GM18502 (cell line): ENCODE measurements around the gene XPNPEP2.

Source experiments
- ATAC-seq: cut with Tn5 transposase; IDR thresholded peaks from one replicate; pipeline ENCODE4 v1.9.1; 2021; ENCODE audit warnings: mild to moderate bottlenecking; ENCODE audit not compliant: unreplicated experiment, poor library complexity

The XPNPEP2 gene

GRCh38 chrX:129791336-129791735 lies 52.6 kb downstream of the XPNPEP2 start:
- ATAC-seq, result no peak

- no peak for ATAC-seq
Measured at GRCh38 chrX:129791961-129792570, 53.3 kb downstream of the XPNPEP2 start.

- ATAC-seq, result no peak
Measured at GRCh38 chrX:129792586-129793291, 54.0 kb downstream of the XPNPEP2 start.

- ATAC-seq, result no peak
Measured at GRCh38 chrX:129793604-129794191, 54.9 kb downstream of the XPNPEP2 start.

- ATAC-seq, result no peak
Measured at GRCh38 chrX:129795584-129795983, 56.8 kb downstream of the XPNPEP2 start.

- no peak for ATAC-seq
Measured at GRCh38 chrX:129797251-129797906, 58.6 kb downstream of the XPNPEP2 start.

GRCh38 chrX:129798456-129798855 lies 59.7 kb downstream of the XPNPEP2 start:
- ATAC-seq, result no peak

GRCh38 chrX:129798888-129799287 lies 60.1 kb downstream of the XPNPEP2 start:
- no peak for ATAC-seq

- no peak for ATAC-seq
Measured at GRCh38 chrX:129800186-129800585, 61.4 kb downstream of the XPNPEP2 start.

- no peak for ATAC-seq
Measured at GRCh38 chrX:129802863-129803262, 64.1 kb downstream of the XPNPEP2 start.

- ATAC-seq, result no peak
Measured at GRCh38 chrX:129804806-129805205, 66.0 kb downstream of the XPNPEP2 start.

GRCh38 chrX:129808158-129808828 lies 69.5 kb downstream of the XPNPEP2 start:
- ATAC-seq, result no peak

- ATAC-seq, result no peak
Measured at GRCh38 chrX:129808829-129809796, 70.3 kb downstream of the XPNPEP2 start.

GRCh38 chrX:129813662-129814368 lies 75.0 kb downstream of the XPNPEP2 start:
- ATAC-seq, result no peak

GRCh38 chrX:129818123-129818522 lies 79.3 kb downstream of the XPNPEP2 start:
- ATAC-seq, result no peak
